OCI-LY1 (cell line): ENCODE data around the gene UNC93A.

Source experiments
- CTCF ChIP-seq: fragments of 200-600 bp; sonication (generic), shearing (Covaris generic); IDR thresholded peaks from 2 replicates; pipeline ENCODE4 v1.5.1; 2017; ENCODE audit warnings: mild to moderate bottlenecking, antibody characterized with exemption, low read length, moderate library complexity, mixed read lengths
- EZH2 ChIP-seq: fragments of 200-600 bp; sonication (generic), shearing (Covaris generic); IDR thresholded peaks from 2 replicates; pipeline ENCODE4 v1.8.0; 2017; ENCODE audit warnings: borderline replicate concordance, mixed run types, mild to moderate bottlenecking, antibody characterized with exemption, low read length, moderate library complexity, mixed read lengths

DNA sequence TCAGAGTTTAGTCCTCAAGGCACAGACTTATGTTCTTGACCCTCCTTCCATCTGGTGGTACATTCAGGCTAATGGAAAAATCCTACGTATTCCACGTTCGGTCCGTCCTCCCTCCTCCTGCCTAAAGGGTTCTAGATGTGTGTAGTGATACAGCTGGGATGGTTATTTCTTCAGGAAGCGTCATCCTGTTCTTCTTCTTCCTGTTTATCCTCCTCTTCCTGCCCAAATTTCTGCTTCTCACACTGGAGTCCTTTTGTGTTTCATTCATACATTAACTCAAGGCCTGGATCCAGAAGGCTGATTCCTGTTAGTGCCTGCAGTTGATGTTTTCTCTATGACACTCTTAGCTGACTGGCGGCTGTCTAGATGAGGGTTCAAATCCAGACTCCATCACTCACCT is 16.8 kb upstream of the UNC93A start:
- TF ChIP-seq CTCF = no peak
- no peak for TF ChIP-seq EZH2
